ENCODE data around the gene U2AF1L4.
A peak's percentile ranks its signal among the peaks of the same experiment; 100 is the strongest.

Gene U2AF1L4

GRCh38 chr19:35745328-35746086 lies at the start of gene U2AF1L4, which contains the start of gene PSENEN:
Gene U2AF1L4 (minus strand): TSS chr19:35745418. CDS start chr19:35745391, 27 bp downstream.
Gene PSENEN (plus strand): TSS chr19:35745651. CDS start chr19:35745931, 280 bp downstream.
- DNase-seq, result peak; percentile 94

GRCh38 chr19:35793381-35794165 lies 48.4 kb upstream of the U2AF1L4 start:
- DNase-seq, result no peak

- DNase-seq, result no peak
Measured at GRCh38 chr19:35792888-35793287, 47.7 kb upstream of the U2AF1L4 start.

GRCh38 chr19:35792312-35792711 lies 47.1 kb upstream of the U2AF1L4 start:
- no peak for DNase-seq

- DNase-seq, result no peak
Measured at GRCh38 chr19:35791814-35792279, 46.6 kb upstream of the U2AF1L4 start.

- DNase-seq, result no peak
Measured at GRCh38 chr19:35790981-35791813, 46.0 kb upstream of the U2AF1L4 start.

- DNase-seq, result no peak
Measured at GRCh38 chr19:35789978-35790944, 45.0 kb upstream of the U2AF1L4 start.

GRCh38 chr19:35789195-35789977 lies 44.2 kb upstream of the U2AF1L4 start:
- no peak for DNase-seq

- DNase-seq, result no peak
Measured at GRCh38 chr19:35788205-35788960, 43.2 kb upstream of the U2AF1L4 start.

GRCh38 chr19:35787227-35787799 lies 42.1 kb upstream of the U2AF1L4 start:
- no peak for DNase-seq

GRCh38 chr19:35786299-35787160 lies 41.3 kb upstream of the U2AF1L4 start:
- no peak for DNase-seq

- no peak for DNase-seq
Measured at GRCh38 chr19:35785339-35785627, 40.1 kb upstream of the U2AF1L4 start.

GRCh38 chr19:35784503-35785338 lies 39.5 kb upstream of the U2AF1L4 start:
- no peak for DNase-seq

- no peak for DNase-seq
Measured at GRCh38 chr19:35783469-35784434, 38.5 kb upstream of the U2AF1L4 start.

- DNase-seq, result no peak
Measured at GRCh38 chr19:35782589-35782988, 37.4 kb upstream of the U2AF1L4 start.

GRCh38 chr19:35781650-35782049 lies 36.4 kb upstream of the U2AF1L4 start:
- DNase-seq, result no peak

GRCh38 chr19:35780717-35781116 lies 35.5 kb upstream of the U2AF1L4 start:
- DNase-seq, result no peak
